Erythroblast (primary cell): Measurements from ENCODE around the gene GABRB1.

Experiments
- GATA1 ChIP-seq: IDR thresholded peaks from 2 replicates; pipeline ENCODE4 v1.6.1; 2011; ENCODE audit warnings: low read depth, mild to moderate bottlenecking, control low read depth, low read length, moderate library complexity
- POLR2A ChIP-seq: IDR thresholded peaks from 2 replicates; pipeline ENCODE4 v1.6.1; 2011; ENCODE audit warnings: mild to moderate bottlenecking, low read length

DNA sequence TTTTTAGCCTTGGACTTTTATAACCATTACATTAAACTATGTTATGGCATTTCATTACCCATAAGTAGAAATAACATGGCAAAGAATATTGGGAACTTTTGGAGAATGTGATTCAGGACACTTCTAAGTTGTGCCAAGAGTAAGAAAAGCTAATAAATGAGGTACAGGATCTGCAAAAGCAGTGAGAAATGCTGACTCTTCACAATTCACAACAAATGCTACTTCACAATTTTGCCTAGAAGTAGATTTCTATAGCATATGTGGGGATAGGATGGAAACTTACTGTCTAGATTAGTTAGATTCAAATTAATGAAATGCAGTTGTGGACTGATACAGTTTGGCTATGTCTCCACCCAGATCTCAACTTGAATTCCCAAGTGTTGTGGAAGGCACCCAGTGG, 258.4 kb downstream of the GABRB1 start:
- TF ChIP-seq POLR2A: no peak
- TF ChIP-seq GATA1: no peak
